ENCODE data around the gene KCNQ5. TPM values are rescaled to one million over a fixed set of nuclear protein-coding genes. Genes with fewer than 3 reads are reported as not detected.

The KCNQ5 gene
- total RNA-seq, 4 donors from 2014 or later: 0.14 to 1.2 (median 0.48) TPM; not detected in 1

DNA sequence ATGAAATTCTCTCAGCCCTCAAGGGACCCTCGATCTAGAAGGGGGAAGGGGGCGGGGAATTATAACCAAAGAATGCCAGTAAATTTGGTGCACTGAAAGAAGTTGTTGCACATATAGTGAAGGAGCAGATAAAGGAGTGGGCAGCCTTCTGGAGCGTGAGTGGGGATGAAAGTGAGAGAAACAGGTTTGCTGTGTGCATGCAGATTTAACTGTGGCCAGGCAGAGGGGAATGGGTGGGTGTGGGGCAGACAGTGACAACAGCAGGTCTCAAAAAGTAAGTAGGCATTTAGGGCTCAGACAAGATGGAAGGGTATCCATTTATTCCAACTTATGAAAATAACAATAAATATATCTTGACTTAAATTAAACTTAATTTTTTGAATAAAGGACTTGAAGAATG is 149.1 kb downstream of the KCNQ5 start:
- Histone ChIP-seq H3K4me3 (no peak overlapping the region), H3K36me3 (no peaks in the 10 kb centered on the region), H3K27ac (no peak overlapping the region), H3K9me3 (no peaks in the 10 kb centered on the region), H3K4me1 (no peaks in the 10 kb centered on the region), H3K27me3 (no peaks in the 10 kb centered on the region)
- DNase-seq: no peak
- 69 to 73% methylated on average over 3 of the region's 3 CpGs for WGBS, 2 donors (ENCODE audit: low coverage in 1 of 2)
- TF ChIP-seq POLR2AphosphoS5 (IDR thresholded peaks at IDR 0.05): no peak
- intact Hi-C loops (cut with DNase I; ENCODE audit: low total_unique reads) (no loop called here), in situ Hi-C loops (cut with MboI; ENCODE audit: low pct_ligation_motif_present in 1 of 4, low pct_unique_long_range_greater_than_20kb in 1 of 4, low sequenced_read_pairs in 3 of 4) (no loop called here)

DNA sequence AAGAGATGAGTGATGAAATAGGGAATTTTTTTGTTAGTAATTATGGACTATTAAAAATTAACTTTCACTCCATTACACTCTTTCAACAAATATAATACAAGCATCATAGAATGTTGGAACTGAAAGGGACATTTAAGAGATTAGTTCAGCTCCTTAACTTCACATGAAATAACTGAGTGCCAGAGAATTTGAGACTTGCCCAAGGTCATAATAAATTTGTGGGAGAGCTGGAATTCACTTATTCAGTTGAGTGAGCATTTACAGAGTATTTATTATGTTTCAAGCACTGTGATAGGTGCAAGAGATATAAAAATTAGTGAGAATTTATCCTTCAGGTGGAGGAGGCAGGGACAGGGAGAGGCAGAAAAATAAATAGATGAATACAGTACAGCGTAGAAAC is 154.6 kb downstream of the KCNQ5 start:
- H3K27me3 ChIP-seq: no peaks in the 10 kb centered on the region
- WGBS, 2 donors (ENCODE audit: low coverage in 1 of 2): 86 to 100% methylated on average over 1 of the region's 1 CpG
- intact Hi-C loops (cut with DNase I; ENCODE audit: low total_unique reads): no loop called here
- no peak overlapping the region for H3K27ac ChIP-seq
- H3K36me3 ChIP-seq: no peaks in the 10 kb centered on the region
- in situ Hi-C loops (cut with MboI; ENCODE audit: low pct_ligation_motif_present in 1 of 4, low pct_unique_long_range_greater_than_20kb in 1 of 4, low sequenced_read_pairs in 3 of 4): no loop called here
- H3K4me3 ChIP-seq: no peak overlapping the region
- TF ChIP-seq POLR2A (IDR thresholded peaks at IDR 0.05): no peak
- TF ChIP-seq, protein P1, sequence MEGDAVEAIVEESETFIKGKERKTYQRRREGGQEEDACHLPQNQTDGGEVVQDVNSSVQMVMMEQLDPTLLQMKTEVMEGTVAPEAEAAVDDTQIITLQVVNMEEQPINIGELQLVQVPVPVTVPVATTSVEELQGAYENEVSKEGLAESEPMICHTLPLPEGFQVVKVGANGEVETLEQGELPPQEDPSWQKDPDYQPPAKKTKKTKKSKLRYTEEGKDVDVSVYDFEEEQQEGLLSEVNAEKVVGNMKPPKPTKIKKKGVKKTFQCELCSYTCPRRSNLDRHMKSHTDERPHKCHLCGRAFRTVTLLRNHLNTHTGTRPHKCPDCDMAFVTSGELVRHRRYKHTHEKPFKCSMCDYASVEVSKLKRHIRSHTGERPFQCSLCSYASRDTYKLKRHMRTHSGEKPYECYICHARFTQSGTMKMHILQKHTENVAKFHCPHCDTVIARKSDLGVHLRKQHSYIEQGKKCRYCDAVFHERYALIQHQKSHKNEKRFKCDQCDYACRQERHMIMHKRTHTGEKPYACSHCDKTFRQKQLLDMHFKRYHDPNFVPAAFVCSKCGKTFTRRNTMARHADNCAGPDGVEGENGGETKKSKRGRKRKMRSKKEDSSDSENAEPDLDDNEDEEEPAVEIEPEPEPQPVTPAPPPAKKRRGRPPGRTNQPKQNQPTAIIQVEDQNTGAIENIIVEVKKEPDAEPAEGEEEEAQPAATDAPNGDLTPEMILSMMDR (IDR thresholded peaks at IDR 0.05): no peak
- no peak for TF ChIP-seq EP300 (IDR thresholded peaks at IDR 0.05; ENCODE audit: low read depth)
- no peak for TF ChIP-seq POLR2AphosphoS5 (IDR thresholded peaks at IDR 0.05)
- H3K4me1 ChIP-seq: no peaks in the 10 kb centered on the region
- DNase-seq: no peak
- H3K9me3 ChIP-seq: no peaks in the 10 kb centered on the region

DNA sequence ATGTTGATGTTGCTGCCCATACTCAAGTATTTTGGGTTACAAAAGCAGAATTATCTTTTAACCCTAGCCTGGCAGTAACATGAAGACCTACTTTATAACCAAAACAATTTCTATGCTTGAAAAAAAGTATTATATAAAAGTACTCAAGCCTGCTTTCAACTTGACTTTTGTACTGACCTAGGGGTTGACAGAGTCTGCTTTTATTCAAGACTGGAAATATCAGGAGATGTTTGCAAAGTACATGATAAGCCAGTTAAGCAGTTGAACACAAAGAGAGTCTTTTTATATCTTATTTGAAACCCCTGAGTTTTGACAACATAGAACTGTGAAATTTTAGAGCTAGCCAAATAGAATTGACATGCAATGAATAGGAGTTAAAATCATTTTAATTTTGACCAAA is 159.8 kb downstream of the KCNQ5 start:
- TF ChIP-seq, protein P1 (IDR thresholded peaks at IDR 0.05): no peak
- TF ChIP-seq EP300 (IDR thresholded peaks at IDR 0.05; ENCODE audit: low read depth) (no peak), POLR2A (IDR thresholded peaks at IDR 0.05) (no peak), POLR2AphosphoS5 (IDR thresholded peaks at IDR 0.05) (no peak)
- in situ Hi-C loops (cut with MboI; ENCODE audit: low pct_ligation_motif_present in 1 of 4, low pct_unique_long_range_greater_than_20kb in 1 of 4, low sequenced_read_pairs in 3 of 4) (no loop called here), intact Hi-C loops (cut with DNase I; ENCODE audit: low total_unique reads) (no loop called here)

DNA sequence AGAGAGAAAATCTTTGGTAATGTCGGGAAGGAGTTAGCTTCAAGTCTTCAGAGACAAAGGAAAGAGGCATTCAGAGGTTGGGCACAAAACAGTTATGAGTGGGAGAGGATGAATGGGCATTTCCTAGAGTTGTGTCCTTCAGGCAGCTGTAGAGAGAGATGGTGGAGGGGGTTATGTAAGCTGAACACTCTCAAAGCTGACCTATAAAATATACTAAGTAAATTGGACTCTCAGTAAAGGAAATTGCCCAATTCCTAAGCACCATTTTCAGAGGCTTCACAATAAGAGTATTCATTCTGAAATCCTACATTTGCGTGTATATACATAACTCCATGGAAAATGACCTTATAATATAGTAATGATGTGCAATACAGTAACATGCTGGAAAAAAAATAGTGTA is 161.2 kb downstream of the KCNQ5 start:
- TF ChIP-seq POLR2AphosphoS5 (IDR thresholded peaks at IDR 0.05) (no peak), POLR2A (IDR thresholded peaks at IDR 0.05) (no peak), EP300 (IDR thresholded peaks at IDR 0.05; ENCODE audit: low read depth) (no peak)
- TF ChIP-seq, protein P1 (IDR thresholded peaks at IDR 0.05): no peak
- in situ Hi-C loops (cut with MboI; ENCODE audit: low pct_ligation_motif_present in 1 of 4, low pct_unique_long_range_greater_than_20kb in 1 of 4, low sequenced_read_pairs in 3 of 4): no loop called here
- intact Hi-C loops (cut with DNase I; ENCODE audit: low total_unique reads): no loop called here
- no peak for DNase-seq
- Histone ChIP-seq H3K4me3 (no peak overlapping the region), H3K27ac (no peak overlapping the region), H3K9me3 (no peaks in the 10 kb centered on the region), H3K4me1 (no peaks in the 10 kb centered on the region), H3K36me3 (no peaks in the 10 kb centered on the region), H3K27me3 (no peaks in the 10 kb centered on the region)
- 81 to 92% methylated on average over 2 of the region's 2 CpGs for WGBS, 2 donors (ENCODE audit: low coverage in 1 of 2)

More for the DNA sequence above, 159.8 kb downstream of the KCNQ5 start:
- H3K27ac ChIP-seq: no peak overlapping the region
- no peak overlapping the region for H3K4me3 ChIP-seq
- no peaks in the 10 kb centered on the region for H3K4me1 ChIP-seq
- no peaks in the 10 kb centered on the region for H3K9me3 ChIP-seq
- H3K27me3 ChIP-seq: no peaks in the 10 kb centered on the region
- no peak for DNase-seq
- H3K36me3 ChIP-seq: no peaks in the 10 kb centered on the region

DNA sequence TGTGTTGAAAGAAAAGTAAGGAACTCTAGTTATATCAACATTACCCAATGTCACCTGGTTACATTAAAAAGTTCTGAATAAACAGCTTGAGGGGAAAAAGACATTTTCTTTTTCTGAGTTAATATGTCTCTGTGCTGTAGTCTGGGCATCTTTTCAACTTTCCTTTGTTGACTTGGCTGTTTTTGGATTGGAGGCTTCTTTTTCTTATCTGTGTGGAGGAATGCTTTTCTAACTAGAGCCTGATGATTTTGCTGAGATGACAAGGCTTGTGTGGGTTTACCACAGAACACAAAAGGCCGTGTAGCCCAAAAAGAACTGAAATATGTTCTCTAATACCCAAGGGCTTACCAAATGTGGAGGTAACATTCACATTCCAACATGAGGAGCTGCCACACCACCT is 161.8 kb downstream of the KCNQ5 start:
- intact Hi-C loops (cut with DNase I; ENCODE audit: low total_unique reads) (no loop called here), in situ Hi-C loops (cut with MboI; ENCODE audit: low pct_ligation_motif_present in 1 of 4, low pct_unique_long_range_greater_than_20kb in 1 of 4, low sequenced_read_pairs in 3 of 4) (no loop called here)
- Histone ChIP-seq H3K27ac (no peak overlapping the region), H3K4me1 (no peaks in the 10 kb centered on the region), H3K36me3 (no peaks in the 10 kb centered on the region), H3K9me3 (no peaks in the 10 kb centered on the region), H3K27me3 (no peaks in the 10 kb centered on the region), H3K4me3 (no peak overlapping the region)
- WGBS, 2 donors (ENCODE audit: low coverage in 1 of 2): 65 to 80% methylated on average over 1 of the region's 1 CpG
- TF ChIP-seq POLR2AphosphoS5 (IDR thresholded peaks at IDR 0.05) (no peak), POLR2A (IDR thresholded peaks at IDR 0.05) (no peak), EP300 (IDR thresholded peaks at IDR 0.05; ENCODE audit: low read depth) (no peak)
- TF ChIP-seq, protein P1 (IDR thresholded peaks at IDR 0.05): no peak
- no peak for DNase-seq

All from transverse colon (tissue), 4 donors.